GM12878 (cell line): Measurements from ENCODE around the gene GRK5.

Source experiments
- CTCF ChIP-seq, 3 experiments: IDR thresholded peaks in 2 of 3; conservative IDR thresholded peaks in 1 of 3; 2 replicates each; pipeline ENCODE4 v1.5.1; 2011; ENCODE audit warnings: low read depth in 3 of 3, low read length in 3 of 3, mild to moderate bottlenecking in 3 of 3, control low read depth in 2 of 3, moderate library complexity in 2 of 3, inconsistent platforms in 1 of 3, mixed read lengths in 1 of 3; ENCODE audit not compliant: control insufficient read depth in 2 of 3, insufficient read depth in 1 of 3; ENCODE audit errors: extremely low read depth in 1 of 3
- CUX1 ChIP-seq: IDR thresholded peaks from 2 replicates; pipeline ENCODE4 v1.6.1; 2012; ENCODE audit warnings: improper control_type of control experiment, low read depth, low read length; ENCODE audit not compliant: insufficient replicate concordance
- EED ChIP-seq: sonication (generic); IDR thresholded peaks from 2 replicates; pipeline ENCODE4 v1.6.1; 2016; ENCODE audit warnings: antibody characterized with exemption, low read depth
- EP300 ChIP-seq, 2 experiments: fragments of 150-350 bp in 1 of 2; IDR thresholded peaks; 2 replicates each; pipeline ENCODE4 v1.6.1; 2011 to 2012; ENCODE audit warnings: low read depth in 2 of 2, low read length in 2 of 2, borderline replicate concordance in 1 of 2, improper control_type of control experiment in 1 of 2, inconsistent platforms in 1 of 2; ENCODE audit not compliant: control insufficient read depth in 1 of 2
- FOXK2 ChIP-seq: fragments of 450-650 bp; IDR thresholded peaks from 2 replicates; pipeline ENCODE4 v1.6.1; 2017; ENCODE audit warnings: mild to moderate bottlenecking, moderate library complexity
- KAT2A ChIP-seq: conservative IDR thresholded peaks from 2 replicates; pipeline ENCODE4 v1.6.1; 2011; ENCODE audit warnings: low read depth, low read length; ENCODE audit not compliant: control insufficient read depth
- MAX ChIP-seq: IDR thresholded peaks from 2 replicates; pipeline ENCODE4 v1.6.1; 2012; ENCODE audit warnings: low read depth, low read length, improper control_type of control experiment
- NRF1 ChIP-seq: conservative IDR thresholded peaks from 2 replicates; pipeline ENCODE4 v1.6.1; 2011; ENCODE audit warnings: mild to moderate bottlenecking, low read depth, low read length, improper control_type of control experiment
- POLR2A ChIP-seq: IDR thresholded peaks from 2 replicates; pipeline ENCODE4 v1.6.1; 2011; ENCODE audit warnings: low read depth, mild to moderate bottlenecking, low read length
- POLR2AphosphoS5 ChIP-seq: IDR thresholded peaks from 2 replicates; pipeline ENCODE4 v1.6.1; 2011; ENCODE audit warnings: mild to moderate bottlenecking, low read length, inconsistent platforms
- TAF1 ChIP-seq: IDR thresholded peaks from 2 replicates; pipeline ENCODE4 v1.6.1; 2011; ENCODE audit warnings: mild to moderate bottlenecking, low read depth, low read length, borderline replicate concordance
- TCF3 ChIP-seq: IDR thresholded peaks from 2 replicates; pipeline ENCODE4 v1.6.1; 2012; ENCODE audit warnings: low read depth, mild to moderate bottlenecking, low read length, borderline replicate concordance; ENCODE audit not compliant: insufficient read depth
- TCF7 ChIP-seq: IDR thresholded peaks from 2 replicates; pipeline ENCODE4 v1.6.1; 2014; ENCODE audit warnings: antibody characterized with exemption, borderline replicate concordance
- ZBTB33 ChIP-seq: fragments of 450-650 bp; IDR thresholded peaks from 2 replicates; pipeline ENCODE4 v1.6.1; 2017; ENCODE audit warnings: mild to moderate bottlenecking

GRCh38 chr10:119190954-119191785 lies 16.2 kb upstream of the GRK5 start:
- no peak for TF ChIP-seq CTCF (IDR thresholded peaks at IDR 0.05 in 2 of 3, conservative IDR thresholded peaks at IDR 0.05 in 1 of 3; ENCODE audit: control insufficient read depth in 2 of 3, extremely low read depth in 1 of 3, insufficient read depth in 1 of 3, low read depth in 3 of 3, low read length in 3 of 3)
- TF ChIP-seq MAX = no peak
- no peak for TF ChIP-seq TCF3
- no peak for TF ChIP-seq POLR2AphosphoS5
- no peak for TF ChIP-seq TAF1
- TF ChIP-seq TCF7 = no peak
- no peak for TF ChIP-seq FOXK2
- TF ChIP-seq NRF1 = no peak
- no peak for TF ChIP-seq POLR2A
- TF ChIP-seq KAT2A = no peak
- TF ChIP-seq CUX1 = no peak
- no peak for TF ChIP-seq EP300 (IDR thresholded peaks at IDR 0.05; ENCODE audit: borderline replicate concordance in 1 of 2, control insufficient read depth in 1 of 2, low read depth in 2 of 2, low read length in 2 of 2)
- TF ChIP-seq ZBTB33 = no peak
- TF ChIP-seq EED = no peak
